Ramos (cell line): ENCODE measurements around the gene HPF1.
"Not testable (repeated sequence)": the region's sequence is repeated elsewhere in the genome, so short reads cannot be mapped to it uniquely, and the experiment has no call there.

Experiments used
- in situ Hi-C: fragments of 300-500 bp; cut with MboI; formaldehyde crosslinking; loops from one replicate; pipeline ENCODE4 v1.14.3; 2022; ENCODE audit warnings: low sequenced_read_pairs; ENCODE audit not compliant: unreplicated experiment

Gene HPF1

GRCh38 chr4:169757575-169758184 is at the start of gene HPF1:
Gene HPF1, minus strand, starts transcription at chr4:169757944. Its CDS starts 67 bp downstream, at chr4:169757877.
- in situ Hi-C loops = no loop called here

GRCh38 chr4:169806770-169807169 is 49.0 kb upstream of the HPF1 start:
- in situ Hi-C loops = not testable (repeated sequence)

GRCh38 chr4:169803413-169803812 is 45.7 kb upstream of the HPF1 start:
- in situ Hi-C loops = no loop called here

- in situ Hi-C loops = no loop called here
Observed at GRCh38 chr4:169802873-169803272, 45.1 kb upstream of the HPF1 start.

- in situ Hi-C loops = no loop called here
Observed at GRCh38 chr4:169800541-169800940, 42.8 kb upstream of the HPF1 start.

GRCh38 chr4:169799260-169799659 is 41.5 kb upstream of the HPF1 start:
- in situ Hi-C loops = no loop called here

GRCh38 chr4:169795585-169795984 is 37.8 kb upstream of the HPF1 start:
- in situ Hi-C loops = no loop called here

- in situ Hi-C loops = no loop called here
Observed at GRCh38 chr4:169791527-169792156, 33.9 kb upstream of the HPF1 start.

GRCh38 chr4:169791062-169791461 is 33.3 kb upstream of the HPF1 start:
- in situ Hi-C loops = no loop called here

- in situ Hi-C loops = no loop called here
Observed at GRCh38 chr4:169774466-169775445, 17.0 kb upstream of the HPF1 start.

GRCh38 chr4:169773889-169774288 is 16.1 kb upstream of the HPF1 start:
- in situ Hi-C loops = no loop called here

- in situ Hi-C loops = not testable (repeated sequence)
Observed at GRCh38 chr4:169771556-169772080, 13.9 kb upstream of the HPF1 start.

- in situ Hi-C loops = no loop called here
Observed at GRCh38 chr4:169770416-169770815, 12.7 kb upstream of the HPF1 start.

- in situ Hi-C loops = no loop called here
Observed at GRCh38 chr4:169768385-169768784, 10.6 kb upstream of the HPF1 start.

- in situ Hi-C loops = no loop called here
Observed at GRCh38 chr4:169766741-169767140, 9.0 kb upstream of the HPF1 start.

- in situ Hi-C loops = no loop called here
Observed at GRCh38 chr4:169765835-169766234, 8.1 kb upstream of the HPF1 start.

GRCh38 chr4:169761846-169762245 is 4.1 kb upstream of the HPF1 start:
- in situ Hi-C loops = no loop called here

- in situ Hi-C loops = no loop called here
Observed at GRCh38 chr4:169758401-169758962, 738 bp upstream of the HPF1 start.

GRCh38 chr4:169756971-169757574 is 671 bp downstream of the HPF1 start:
- in situ Hi-C loops = no loop called here

- in situ Hi-C loops = no loop called here
Observed at GRCh38 chr4:169745291-169745690, 12.5 kb downstream of the HPF1 start.
